Limb (tissue), 2 donors: ENCODE data around the gene SLC35B4.

Experiments used
- DNase-seq, 2 donors: peaks; one replicate each; pipeline ENCODE4 v3.0.0-alpha.2; 2016; ENCODE audit errors: extremely low spot score in 2 of 2

Gene SLC35B4

DNA sequence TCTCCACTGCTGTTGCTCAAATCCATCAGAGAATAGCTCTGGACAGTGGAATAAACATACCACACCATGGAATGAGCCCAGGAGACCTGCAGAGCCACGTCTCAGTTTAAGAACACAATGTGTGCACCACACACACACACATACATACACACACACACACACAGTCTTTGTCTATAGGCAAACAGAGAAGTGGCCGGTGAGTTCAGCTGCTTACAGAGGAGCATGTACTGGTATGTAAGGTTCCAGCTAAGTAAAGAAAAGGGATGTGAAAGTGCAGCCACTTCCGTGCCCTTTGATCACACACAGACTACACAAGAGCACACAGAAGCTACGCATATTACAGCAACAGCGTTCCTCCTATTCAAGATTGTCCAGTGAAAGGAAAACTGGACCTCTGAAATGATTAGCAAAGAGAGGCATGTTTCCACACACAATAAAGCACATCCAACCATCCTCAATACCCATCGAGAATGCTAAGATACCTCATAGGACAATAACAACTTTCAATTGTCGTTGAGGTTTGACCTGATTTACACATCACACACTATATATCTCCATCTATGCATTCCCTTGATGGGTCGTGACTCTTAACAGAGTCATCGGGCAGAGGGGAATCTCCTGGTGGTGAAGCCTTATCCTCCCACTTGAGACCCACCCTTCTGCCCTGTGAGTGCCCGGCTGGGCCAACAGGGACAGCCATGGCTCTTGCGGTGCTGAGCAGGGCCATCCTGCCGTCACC, 23.6 kb downstream of the SLC35B4 start:
- DNase-seq, result no peak

DNA sequence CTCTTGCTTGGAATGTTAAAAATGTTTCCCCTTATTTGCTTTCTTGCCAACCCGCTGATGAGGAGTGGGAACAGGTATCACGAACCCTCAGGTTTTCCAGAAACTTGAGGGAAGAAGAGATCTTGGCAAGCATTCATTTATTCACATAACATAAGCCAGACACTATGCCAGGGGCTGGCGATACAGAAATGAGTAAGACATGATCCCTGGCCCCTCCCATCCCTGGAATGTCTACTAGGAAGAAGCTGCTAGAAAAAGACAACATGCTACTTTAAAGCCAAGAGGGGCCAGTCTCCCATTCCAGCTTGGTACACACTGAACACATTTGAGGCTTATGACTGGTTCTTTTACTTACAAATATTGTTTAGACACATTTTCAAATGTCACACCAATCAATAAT, 26.4 kb downstream of the SLC35B4 start:
- no peak for DNase-seq

DNA sequence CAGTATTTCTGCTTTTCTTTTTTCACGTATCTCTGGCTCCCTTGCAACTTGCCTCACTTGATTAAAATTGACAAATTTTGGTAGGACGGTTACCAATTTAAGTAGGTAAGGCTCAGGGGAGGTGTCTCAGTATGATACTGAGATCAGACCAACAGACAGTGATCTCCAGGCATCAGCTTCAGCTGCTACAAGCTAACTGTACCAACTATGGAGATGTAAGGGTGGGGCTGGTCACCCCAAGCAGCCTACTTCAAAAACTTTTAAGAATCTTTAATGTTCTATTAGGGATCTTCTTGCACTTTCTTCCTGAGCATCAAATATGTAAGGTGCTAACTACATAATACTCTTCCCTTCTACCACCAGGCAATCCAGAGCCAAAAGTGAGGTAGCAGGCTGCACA, 26.9 kb downstream of the SLC35B4 start:
- no peak for DNase-seq

GRCh38 chr7:134289423-134289822, 27.3 kb downstream of the SLC35B4 start:
- DNase-seq, result peak in 1 of 2 donors; percentile 2

GRCh38 chr7:134287916-134288659, 28.6 kb downstream of the SLC35B4 start:
- DNase-seq, result no peak

GRCh38 chr7:134284952-134285351, 31.8 kb downstream of the SLC35B4 start:
- DNase-seq, result no peak

- DNase-seq, result no peak
These were observed 32.7 kb downstream of the SLC35B4 start for GRCh38 chr7:134284011-134284410.

- no peak for DNase-seq
These were observed 36.2 kb downstream of the SLC35B4 start for GRCh38 chr7:134280508-134280907.

- DNase-seq, result no peak
These were observed 36.8 kb downstream of the SLC35B4 start for GRCh38 chr7:134279898-134280297.

- DNase-seq, result no peak
These were observed 37.4 kb downstream of the SLC35B4 start for GRCh38 chr7:134279336-134279735.

DNA sequence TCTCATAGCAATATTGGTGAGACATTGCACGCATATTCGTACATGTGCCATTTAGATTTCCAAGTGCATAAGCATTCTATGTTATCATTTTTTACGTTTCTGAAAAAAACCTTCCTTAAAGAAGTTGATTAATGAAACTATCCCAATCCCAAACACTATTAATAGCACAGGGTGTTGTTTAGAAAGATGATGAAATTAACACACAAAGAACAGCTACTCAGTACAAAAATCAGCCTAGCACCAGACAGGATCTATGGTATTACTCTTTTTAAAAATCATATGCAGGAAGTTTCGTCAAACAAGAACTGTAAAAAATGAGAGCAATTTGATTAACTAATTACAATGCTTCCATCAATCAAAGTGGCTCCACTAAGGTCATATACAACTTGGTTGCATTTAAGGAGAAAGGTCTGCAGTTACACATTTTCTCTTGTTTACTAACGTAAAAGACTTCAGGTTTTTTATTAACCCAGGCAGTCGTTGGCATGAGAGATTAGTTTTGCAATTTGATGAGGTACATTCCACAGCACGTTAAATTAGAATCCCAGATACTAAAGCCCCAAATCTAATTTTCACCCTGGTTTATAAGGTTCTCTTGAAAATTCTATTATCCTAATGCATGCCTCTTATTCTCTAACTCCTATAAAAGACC, 38.1 kb downstream of the SLC35B4 start:
- DNase-seq, result no peak

- no peak for DNase-seq
These were observed 39.8 kb downstream of the SLC35B4 start for GRCh38 chr7:134276951-134277350.

DNA sequence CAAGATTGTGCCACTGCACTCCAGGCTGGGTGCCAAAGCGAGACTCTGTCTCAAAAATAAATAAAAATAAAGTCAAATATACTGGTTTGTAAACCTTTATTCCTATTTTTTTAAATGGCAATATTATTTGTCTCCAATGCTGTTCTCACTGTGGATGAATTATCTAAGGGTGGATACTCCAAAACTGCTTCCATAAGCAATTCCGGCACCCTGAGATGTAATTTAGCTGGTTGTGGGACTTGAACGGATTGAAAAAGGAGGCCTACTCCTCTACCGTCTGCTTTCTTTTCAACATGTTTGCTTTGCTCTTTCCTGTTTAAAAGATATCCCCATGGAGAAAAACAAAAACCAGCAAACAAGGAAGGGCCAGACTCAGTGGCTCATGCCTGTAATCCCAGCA, 54.4 kb downstream of the SLC35B4 start:
- no peak for DNase-seq

DNA sequence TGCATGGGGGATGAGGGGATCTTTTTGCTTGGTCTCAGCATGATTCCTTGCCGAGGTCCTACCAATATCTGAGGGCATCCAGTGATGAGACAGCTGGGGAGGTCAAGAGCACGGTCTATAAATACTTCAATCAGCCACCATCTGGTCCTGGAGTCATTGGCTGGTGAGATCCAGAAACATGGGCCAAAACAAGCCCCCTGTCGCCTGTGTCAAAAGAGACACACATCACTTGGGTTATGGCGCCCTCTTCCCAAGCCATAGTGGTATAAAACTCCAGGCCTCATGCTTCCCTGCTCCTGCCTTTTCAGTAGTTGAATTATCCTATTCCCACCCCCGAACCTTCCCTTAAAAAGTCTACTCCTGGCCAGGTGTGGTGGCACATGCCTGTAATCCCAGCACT, 60.9 kb downstream of the SLC35B4 start:
- peak in 1 of 2 donors; percentile 1 for DNase-seq

DNA sequence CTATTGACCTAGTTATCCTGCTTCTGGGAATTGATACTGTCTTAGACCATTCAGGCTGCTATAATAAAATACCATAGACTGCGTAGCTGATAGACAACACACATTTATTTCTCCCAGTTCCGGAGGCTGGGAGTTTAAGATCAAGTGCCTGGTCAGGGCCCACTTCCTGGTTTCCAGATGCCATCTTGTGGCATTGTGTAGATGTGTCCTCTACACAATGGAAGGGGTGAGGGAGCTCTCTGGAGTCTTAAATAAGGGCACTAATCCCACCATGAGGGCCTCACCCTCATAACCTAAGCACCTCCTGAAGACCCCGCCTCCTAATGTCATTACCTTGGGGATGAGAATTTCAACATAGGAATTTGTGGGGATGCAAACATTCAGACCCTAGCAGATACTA, 62.4 kb downstream of the SLC35B4 start:
- no peak for DNase-seq

DNA sequence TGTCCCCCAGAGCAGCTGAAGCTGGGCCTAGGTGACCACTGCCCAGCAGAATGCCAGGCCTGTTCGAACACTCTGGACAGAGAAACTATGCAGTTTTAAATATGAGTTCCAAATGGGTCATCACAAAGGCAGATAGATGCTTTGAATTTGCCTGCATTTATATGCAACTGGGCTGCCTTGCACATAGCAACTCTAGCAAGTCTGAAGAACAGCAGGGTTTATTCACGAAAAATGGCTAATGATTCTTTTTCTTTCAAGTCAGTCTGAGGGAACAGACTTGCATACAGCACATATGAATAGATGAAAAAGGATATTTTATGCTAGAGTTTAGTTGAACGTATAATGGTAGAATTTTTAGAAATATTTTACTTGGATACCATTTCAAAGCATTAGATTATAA, 68.5 kb downstream of the SLC35B4 start:
- no peak for DNase-seq

DNA sequence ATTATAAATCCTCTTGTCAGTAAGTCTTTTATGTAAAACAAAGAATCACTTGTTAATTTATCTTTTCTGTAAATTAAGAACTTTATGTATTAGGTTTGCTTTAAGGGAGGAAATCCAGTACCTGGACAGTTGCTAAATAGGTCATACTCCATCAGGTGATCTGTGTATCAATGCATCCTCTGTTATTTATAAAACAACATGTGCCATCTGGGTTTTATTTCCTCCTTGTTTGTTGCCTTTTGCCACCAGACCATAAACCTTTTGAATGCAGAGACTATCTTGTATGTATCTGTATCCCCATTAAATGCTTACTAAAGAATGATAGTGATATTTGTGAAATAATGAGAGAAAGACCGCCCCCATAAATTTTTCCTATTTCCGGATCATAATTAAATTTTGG, 70.0 kb downstream of the SLC35B4 start:
- no peak for DNase-seq

GRCh38 chr7:134246347-134246746, 70.4 kb downstream of the SLC35B4 start:
- DNase-seq, result no peak

GRCh38 chr7:134245253-134245652, 71.5 kb downstream of the SLC35B4 start:
- DNase-seq, result no peak
